CD4-positive, alpha-beta T cell treated with Interleukin-4 for 1 hour (primary cell): ENCODE data around the gene NUP205.
"Not testable (repeated sequence)": the region's sequence is repeated elsewhere in the genome, so short reads cannot be mapped to it uniquely, and the experiment has no call there.

Experiments used
- DNase-seq, 2 donors: peaks; one replicate each; pipeline ENCODE4 v3.0.0-alpha.2; 2020 to 2022

NUP205 gene

GRCh38 chr7:135669774-135670173 lies 112.1 kb downstream of the NUP205 start:
- no peak for DNase-seq

- no peak for DNase-seq
Measured at GRCh38 chr7:135670179-135670578, 112.5 kb downstream of the NUP205 start.

GRCh38 chr7:135672560-135673359 lies 115.0 kb downstream of the NUP205 start:
- DNase-seq: peak in 1 of 2 donors; percentile 24

- DNase-seq: no peak
Measured at GRCh38 chr7:135673360-135673706, 115.6 kb downstream of the NUP205 start.

GRCh38 chr7:135678612-135679575 lies 121.2 kb downstream of the NUP205 start:
- no peak for DNase-seq

GRCh38 chr7:135681762-135682161 lies 124.0 kb downstream of the NUP205 start:
- no peak for DNase-seq

GRCh38 chr7:135682191-135682590 lies 124.5 kb downstream of the NUP205 start:
- no peak for DNase-seq

- no peak for DNase-seq
Measured at GRCh38 chr7:135683609-135684008, 125.9 kb downstream of the NUP205 start.

GRCh38 chr7:135684136-135684535 lies 126.4 kb downstream of the NUP205 start:
- DNase-seq: no peak

- DNase-seq: no peak
Measured at GRCh38 chr7:135684699-135685098, 127.0 kb downstream of the NUP205 start.

GRCh38 chr7:135685306-135686084 lies 127.8 kb downstream of the NUP205 start:
- DNase-seq: no peak

- DNase-seq: no peak
Measured at GRCh38 chr7:135687466-135687865, 129.7 kb downstream of the NUP205 start.

GRCh38 chr7:135690566-135690965 lies 132.8 kb downstream of the NUP205 start:
- DNase-seq: no peak

GRCh38 chr7:135692055-135692454 lies 134.3 kb downstream of the NUP205 start:
- no peak for DNase-seq

- not testable (repeated sequence) for DNase-seq
Measured at GRCh38 chr7:135692606-135693005, 134.9 kb downstream of the NUP205 start.

- no peak for DNase-seq
Measured at GRCh38 chr7:135693558-135693957, 135.8 kb downstream of the NUP205 start.

- DNase-seq: no peak
Measured at GRCh38 chr7:135697276-135698049, 139.7 kb downstream of the NUP205 start.
